ENCODE results near the gene IFT122.

DNA sequence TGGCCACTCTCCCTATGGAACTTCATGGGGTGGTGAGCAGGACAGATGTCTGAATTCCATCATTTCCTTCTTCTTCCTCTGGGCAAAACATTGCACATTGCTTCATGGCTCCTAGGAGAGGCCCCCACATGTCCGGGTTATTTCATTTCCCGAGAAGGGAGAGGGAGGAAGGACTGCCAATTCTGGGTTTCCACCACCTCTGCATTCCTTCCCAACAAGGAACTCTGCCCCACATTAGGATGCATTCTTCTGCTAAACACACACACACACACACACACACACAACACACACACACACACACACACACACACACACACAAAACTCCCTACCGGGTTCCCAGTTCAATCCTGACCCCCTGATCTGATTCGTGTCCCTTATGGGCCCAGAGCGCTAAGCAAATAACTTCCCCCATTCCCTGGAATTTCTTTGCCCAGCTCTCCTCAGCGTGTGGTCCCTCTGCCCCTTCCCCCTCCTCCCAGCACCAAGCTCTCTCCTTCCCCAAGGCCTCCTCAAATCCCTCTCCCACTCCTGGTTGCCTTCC is 90.3 kb downstream of the IFT122 start:
- no peak for TF ChIP-seq POLR2AphosphoS5 (IDR thresholded peaks at IDR 0.05)
- TF ChIP-seq, protein P1, sequence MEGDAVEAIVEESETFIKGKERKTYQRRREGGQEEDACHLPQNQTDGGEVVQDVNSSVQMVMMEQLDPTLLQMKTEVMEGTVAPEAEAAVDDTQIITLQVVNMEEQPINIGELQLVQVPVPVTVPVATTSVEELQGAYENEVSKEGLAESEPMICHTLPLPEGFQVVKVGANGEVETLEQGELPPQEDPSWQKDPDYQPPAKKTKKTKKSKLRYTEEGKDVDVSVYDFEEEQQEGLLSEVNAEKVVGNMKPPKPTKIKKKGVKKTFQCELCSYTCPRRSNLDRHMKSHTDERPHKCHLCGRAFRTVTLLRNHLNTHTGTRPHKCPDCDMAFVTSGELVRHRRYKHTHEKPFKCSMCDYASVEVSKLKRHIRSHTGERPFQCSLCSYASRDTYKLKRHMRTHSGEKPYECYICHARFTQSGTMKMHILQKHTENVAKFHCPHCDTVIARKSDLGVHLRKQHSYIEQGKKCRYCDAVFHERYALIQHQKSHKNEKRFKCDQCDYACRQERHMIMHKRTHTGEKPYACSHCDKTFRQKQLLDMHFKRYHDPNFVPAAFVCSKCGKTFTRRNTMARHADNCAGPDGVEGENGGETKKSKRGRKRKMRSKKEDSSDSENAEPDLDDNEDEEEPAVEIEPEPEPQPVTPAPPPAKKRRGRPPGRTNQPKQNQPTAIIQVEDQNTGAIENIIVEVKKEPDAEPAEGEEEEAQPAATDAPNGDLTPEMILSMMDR (IDR thresholded peaks at IDR 0.05) = no peak
- TF ChIP-seq POLR2A (IDR thresholded peaks at IDR 0.05) = no peak
